CD4-positive, alpha-beta T cell treated with Interleukin-6 at 100 ng/mL for 8 hours (primary cell): ENCODE results near the gene THADA.
"Not testable (repeated sequence)": the region's sequence is repeated elsewhere in the genome, so short reads cannot be mapped to it uniquely, and the experiment has no call there.

Experiments used
- DNase-seq: peaks from one replicate; pipeline ENCODE4 v3.0.0-alpha.2; 2020; ENCODE audit warnings: mixed read lengths, low spot score

The THADA gene

DNA sequence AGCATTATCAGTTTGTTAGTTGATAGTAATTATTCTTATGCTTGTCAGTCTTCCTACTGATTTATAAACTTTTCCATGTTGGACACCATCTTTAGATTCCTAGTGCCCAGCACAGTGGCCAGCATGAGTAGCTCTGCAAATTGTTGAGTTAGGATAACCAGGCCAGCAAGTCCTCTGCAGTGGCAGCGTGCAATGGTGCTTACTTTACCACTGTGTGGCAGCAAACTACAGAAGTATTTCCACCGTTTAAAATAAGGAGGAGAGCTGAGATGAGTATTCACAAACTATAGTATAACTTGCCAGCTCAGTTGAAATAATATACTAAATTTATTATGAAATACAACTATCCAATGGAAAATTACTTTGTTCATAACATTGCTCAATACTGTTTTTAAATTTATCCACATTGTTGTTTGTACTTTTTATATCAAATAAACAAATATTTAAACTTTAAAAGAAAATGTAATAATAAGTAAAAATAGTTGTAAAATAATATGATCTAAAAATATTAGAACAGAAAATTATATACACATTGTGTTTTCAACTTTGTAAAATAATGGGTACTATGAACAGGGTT is 9.3 kb upstream of the THADA start:
- peak; percentile 6 for DNase-seq

DNA sequence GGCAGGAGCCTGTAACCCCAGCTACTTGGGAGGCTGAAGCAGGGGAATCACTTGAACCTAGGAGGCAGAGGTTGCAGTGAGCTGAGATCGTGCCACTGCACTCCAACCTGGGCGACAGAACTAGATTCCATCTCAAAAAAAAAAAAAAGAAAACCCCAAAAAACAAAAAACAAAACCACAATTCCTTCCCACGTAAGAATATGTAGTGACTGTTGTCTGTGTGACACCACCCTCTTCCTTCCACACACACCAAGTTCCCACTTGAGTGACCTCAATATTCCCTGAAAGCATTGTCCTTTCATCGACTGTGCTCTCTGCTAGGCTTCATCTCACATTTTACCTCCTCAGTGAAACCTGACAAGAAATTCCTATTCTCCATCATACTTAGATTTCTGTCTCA is 8.8 kb upstream of the THADA start:
- no peak for DNase-seq

DNA sequence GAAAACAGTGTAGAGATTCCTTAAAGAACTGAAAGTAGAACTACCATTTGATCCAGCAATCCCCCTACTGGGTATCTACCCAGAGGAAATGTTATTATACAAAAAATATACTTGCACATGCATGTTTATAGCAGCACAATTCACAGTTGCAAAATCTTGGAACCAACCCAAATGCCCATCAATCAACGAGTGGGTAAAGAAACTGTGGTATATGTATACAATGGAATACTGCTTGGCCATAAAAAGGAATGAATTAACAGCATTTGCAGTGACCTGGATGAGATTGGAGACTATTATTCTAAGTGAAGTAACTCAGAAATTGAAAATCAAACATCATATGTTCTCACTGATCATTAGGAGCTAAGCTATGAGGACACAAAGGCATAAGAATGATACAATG is 4.8 kb upstream of the THADA start:
- DNase-seq: not testable (repeated sequence)

DNA sequence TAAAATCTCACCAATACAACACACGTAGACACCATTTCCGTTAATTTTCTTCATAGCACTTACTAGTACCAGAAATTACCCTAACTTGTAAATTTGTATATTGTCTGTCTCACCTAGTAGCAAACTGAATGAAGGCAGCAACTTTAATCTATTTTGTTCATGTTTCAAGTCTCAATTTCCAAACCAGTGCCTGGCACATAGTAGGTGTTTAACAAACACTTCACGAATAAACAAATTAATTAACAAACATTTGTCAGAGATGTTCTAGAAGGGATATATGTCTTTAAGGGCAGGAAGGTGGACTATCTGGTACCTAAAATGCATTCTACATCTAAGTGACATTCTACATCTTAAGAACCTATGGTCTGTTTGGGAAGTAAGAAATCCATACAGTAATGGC is 963 bp downstream of the THADA start:
- no peak for DNase-seq

DNA sequence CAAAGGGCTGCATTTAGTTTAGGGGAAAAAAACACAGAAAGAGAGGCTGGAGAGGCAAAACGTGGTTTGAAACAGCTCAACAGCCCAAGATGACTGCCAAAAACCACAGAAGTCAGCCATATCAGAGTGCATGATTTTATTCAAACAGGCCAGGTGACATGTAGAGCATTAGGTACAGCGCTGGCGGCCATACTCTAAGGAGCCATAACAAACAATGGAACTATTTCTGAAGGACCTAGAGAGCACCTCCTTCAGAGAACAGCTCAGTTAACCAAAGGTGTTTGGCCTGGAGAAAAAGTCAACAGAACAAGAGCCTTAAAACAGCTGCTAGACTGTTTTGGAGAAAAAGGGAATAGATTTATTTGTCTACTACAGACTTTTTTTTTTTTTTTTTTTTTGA is 2.6 kb downstream of the THADA start:
- DNase-seq: no peak

DNA sequence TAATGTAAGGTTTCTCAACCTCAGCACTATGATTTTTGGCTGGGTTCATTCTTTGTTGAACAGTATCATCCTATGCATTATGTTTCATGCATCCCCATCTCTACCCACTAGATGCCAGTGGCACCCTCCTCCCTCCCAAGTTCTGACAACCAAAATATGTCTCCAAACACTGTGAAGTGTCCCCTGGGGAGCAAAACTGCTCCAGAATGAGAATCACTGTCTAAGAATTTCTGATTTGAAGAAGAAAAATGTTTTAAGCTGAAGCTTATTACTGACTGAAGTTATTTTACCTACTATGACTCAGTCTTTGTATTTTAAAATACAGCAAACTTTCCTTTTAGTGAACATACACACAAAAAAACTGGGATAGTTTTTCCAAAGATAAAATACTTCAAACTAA is 3.4 kb downstream of the THADA start:
- no peak for DNase-seq

DNA sequence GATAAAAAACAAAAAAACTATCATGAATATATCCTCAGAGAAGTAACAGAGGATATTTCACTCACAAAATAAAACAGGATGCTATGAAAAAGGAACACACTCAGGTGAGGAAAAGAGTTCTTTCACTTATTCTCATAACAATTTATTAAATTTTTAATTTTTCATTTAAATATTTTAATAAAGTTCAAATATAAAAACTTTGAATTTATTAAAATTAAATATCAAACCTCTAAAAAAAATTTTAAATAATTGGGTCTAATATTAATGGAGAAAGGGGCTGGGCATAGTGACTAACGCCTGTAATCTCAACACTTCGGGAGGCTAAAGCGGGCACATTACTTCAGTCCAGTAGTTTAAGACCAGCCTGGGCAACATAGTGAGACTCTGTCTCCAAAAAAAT is 10.1 kb downstream of the THADA start:
- no peak for DNase-seq

DNA sequence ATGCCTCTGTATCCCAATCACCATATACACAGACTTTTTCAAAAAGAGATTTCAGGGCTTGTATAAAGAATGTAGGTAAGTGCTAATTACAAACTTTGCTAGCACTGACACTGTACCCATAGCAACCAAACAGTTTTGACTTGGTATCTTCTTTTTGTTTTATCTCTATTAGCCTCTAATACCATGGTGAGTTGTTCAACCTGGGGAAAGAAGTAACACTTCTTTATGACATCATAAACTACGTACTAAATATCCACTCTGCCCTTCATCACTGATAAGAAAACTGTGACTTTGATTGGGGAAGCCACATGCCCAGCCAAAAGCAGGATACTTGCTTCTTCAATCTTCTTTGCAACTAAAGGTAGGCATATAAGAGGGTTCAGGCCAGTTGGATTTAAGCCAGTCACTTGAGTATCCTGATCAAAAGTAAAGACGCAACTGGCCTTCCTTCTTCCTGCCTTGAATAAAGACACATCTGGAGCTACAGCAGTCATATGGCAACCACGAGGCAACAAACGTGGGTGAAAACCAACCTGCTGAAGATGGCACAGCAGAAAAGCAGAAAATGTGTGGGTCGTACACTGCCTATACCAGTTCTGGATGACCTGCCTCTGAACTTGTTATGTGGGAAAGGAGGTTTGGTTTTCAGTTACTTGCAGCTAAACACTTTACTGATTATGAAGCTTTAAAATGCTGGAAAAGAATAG is 16.4 kb downstream of the THADA start:
- no peak for DNase-seq

DNA sequence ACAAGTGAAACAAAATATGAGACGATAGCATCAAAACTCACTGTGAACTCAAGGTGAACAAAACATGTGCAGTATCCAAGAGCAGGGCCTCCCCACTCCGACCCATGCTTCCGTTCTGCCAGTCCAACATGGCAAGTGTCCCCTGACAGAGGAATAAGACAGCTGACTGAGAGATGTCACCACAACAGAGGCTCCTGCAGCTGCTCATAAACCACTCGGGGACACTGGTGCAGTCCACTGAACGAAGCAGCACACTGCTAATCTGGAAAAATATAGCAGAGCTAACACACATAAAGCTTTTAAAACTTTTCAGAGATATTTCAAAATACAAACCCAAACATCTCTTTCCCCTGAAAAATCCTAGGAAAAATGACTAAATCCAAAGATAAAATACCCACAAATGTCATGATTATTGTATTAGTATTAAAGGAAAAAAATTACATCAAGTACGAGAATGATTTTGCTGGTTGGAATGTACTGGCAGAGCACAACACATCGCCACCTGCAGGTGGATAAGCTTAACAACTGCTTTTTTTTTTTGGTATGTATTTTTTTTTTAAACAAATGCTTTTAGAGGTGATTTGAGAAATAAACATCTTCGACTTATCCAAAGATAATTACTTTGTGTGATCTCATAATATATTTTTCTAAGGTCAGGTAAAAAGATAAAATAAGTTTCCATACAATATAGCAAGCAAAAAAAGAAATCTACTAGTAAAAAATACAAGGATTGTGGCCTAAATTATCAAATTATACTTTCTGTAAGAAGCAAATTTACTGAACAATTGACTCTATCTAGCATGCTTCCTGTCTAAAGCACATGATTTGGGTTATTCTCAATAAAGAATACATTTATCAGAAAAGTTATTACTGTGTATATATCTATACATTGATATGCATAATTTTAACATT is 18.6 kb downstream of the THADA start:
- DNase-seq: peak; percentile 33

DNA sequence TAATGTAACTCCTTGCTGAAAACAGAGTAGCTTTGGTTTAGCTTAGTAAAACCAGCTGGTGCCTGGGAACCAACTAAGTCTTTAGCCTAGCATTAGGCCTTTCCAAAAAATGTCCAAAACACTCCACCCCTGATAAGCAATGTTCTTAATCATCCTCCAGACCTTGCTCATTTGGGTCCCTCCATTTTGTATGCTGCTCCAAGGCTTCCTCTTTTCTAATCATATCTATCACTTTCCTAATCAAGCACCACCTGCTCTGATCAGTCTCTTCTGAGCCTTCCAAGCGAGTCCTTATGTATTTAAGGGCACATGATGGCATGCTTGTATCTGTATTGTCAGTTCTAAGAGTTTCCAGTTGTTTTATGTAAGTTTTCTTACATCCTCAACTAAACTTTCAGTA is 23.6 kb downstream of the THADA start:
- no peak for DNase-seq

DNA sequence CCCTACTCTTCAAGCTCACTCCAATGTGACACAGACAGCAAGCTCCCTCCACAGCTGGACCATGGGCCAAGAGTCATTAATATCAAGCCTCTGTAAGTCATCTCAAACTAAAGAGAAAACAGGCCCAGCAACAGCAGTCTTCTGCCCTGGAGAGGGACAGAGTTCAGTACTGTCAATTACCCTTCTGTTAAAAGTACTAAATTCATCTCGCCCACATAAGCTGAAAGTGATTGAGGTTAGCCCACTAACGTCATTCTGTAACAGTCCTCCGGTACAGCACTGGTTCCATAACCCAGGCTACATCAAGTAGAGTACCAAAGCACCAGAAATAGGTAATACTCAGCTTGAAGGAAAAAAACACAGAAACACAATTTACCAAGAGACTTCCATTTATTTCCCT is 25.9 kb downstream of the THADA start:
- DNase-seq: no peak

DNA sequence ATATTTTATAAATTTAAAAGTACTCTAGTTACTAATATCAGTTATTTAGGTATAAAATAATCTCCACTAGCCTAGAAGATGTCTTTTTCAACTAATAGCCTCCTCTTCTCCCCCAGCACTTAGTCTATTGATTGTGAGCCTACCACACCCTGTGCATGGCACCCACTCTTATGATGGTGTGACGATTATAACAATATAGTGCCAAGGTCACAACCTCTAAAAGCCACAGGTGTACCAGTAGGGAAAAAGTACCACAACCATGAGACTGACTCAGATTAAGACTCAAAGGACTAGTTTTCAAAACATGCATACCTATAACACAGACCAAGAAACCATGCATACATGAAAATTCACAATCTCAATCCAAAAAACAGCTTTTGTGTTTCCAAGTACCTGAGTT is 27.6 kb downstream of the THADA start:
- no peak for DNase-seq

DNA sequence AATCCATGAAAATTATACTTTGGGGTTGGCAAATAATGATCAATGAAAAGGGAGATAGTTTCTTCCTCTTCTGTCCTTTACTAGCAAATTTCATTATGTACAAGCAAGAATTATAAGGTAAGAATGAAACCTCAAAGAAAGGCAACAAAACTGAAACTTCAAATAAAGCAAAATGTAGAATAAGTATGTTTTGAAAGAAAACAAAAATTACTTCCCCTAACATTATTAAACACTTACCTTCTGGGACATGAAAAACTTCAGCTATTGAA is 29.4 kb downstream of the THADA start:
- DNase-seq: no peak

DNA sequence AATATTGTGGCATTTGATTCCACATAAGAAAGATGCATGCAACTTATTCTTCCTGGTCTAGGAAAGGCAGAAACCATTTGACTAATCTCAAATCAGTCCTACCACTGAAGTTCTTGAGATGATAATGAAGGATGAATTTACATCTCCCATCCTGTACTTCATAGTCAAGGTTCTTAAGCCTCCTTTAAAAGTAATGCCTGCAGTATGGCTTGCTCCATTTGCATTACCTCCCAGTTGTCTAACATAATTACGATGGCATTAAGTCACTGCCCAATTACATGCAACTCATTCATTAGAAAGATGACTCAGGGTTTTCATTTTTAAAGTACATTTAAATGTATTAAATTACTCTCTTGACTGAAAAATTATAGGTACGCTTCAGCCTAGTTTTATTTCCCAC is 32.2 kb downstream of the THADA start:
- no peak for DNase-seq

DNA sequence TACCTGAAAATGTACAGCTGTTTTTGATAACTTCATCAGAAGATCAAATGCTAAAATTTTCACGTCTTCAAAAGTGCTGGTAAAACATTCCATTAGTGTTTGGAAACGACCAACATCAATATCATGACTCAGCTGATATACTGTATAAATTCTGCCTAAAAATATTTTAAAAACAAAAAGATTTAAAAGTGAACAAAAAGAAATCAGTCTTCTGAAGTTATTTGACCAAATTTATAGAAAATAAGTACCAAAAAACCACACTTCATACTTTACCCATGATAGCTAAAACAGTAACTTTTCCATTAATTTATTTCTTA is 35.6 kb downstream of the THADA start:
- no peak for DNase-seq

DNA sequence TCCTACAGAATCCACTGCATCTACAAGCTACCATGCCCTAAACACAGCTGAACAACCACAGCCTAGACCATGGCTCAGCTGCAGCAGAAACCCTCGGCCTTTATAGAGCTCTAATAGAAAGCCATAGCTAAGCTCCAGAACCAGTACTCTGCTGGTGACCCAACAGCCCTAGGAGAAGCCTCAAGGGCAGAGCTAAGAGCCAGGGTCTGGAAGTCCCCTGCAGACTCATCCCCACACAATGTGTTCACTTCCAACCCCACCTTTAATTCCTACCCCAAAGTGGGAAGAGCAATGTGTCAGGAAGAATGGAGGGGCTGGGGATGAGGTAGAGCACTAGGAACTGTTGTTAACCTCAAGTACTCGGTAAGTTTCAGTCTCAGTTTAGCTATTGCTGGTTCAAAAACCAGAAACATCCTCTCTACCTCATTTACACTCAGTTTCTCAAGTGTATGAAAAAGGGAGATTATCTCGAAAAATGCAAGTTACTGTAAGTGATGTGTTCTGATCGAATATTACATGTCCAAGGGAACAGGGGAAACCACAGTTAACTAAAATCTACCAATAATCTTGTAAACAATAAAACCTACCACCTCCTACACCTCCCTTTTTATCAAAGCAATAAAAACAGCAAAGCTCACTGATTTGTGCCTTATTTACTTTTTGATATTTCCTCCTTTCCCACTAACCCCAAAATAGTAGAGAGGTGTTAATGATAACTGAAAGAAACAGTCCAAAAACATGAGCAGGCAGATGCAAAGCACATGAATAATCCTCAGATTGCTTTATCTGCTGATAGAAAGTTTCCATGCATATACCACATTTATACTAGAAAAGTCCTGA is 36.2 kb downstream of the THADA start:
- DNase-seq: no peak

DNA sequence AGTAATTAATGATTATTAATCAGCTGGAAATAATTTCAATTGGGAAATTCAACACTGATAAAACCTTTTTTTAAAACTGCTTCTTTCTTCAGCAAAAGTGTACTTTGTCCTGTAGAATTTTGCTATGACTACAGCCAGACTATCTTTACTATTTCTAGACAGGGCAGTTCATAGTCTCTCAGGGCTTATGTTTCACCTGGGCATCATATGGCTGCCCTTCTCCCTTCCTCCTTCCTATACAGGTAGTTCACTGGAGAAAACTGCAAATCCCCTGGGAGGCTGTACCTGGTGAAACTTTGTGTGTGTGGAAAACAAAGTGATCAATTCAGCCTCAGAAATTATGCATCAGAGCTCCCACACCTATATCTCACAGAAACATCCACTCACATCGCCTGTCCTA is 38.6 kb downstream of the THADA start:
- no peak for DNase-seq

DNA sequence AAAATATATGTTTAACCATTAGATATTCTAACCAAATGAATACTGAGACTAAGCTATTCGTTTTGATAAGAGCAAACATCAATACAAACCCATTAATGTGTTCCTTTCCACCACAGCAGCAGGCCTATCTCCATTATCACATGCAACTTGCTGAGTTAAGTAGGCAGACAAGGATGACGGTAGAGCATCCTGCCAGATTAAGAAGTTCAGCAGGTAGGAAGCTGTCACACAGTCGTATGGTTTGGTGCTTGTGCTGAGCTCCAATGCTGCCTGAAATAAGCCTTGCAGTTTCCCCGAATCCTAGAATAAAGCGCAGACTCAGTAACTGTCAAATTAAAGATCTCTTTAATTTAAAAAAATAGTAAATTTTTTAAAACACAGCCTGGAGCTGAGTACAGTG is 39.6 kb downstream of the THADA start:
- DNase-seq: no peak

DNA sequence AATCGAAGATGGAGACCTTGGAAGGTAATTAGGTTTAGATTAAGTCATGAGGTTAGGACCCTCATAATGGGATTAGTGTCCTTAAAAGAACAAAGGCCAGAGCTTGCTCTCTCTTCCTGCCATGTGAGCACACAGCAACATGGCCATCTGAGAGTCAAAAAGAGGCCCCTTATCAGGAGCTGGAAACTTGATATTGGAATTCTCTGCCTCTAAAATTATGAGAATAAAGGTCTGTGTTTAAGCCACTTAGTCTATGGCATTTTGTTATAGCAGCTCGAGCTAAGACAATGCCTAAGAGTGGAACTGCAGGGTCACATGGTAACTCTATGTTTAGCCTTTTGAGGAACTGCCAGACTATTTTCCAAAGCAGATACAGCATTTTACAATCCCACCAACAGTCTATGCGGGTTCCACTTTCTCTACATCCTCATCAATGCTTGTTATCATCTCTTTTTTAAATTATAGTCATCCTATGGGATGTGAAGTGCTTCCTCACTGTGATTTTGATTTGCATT is 42.4 kb downstream of the THADA start:
- DNase-seq: no peak

DNA sequence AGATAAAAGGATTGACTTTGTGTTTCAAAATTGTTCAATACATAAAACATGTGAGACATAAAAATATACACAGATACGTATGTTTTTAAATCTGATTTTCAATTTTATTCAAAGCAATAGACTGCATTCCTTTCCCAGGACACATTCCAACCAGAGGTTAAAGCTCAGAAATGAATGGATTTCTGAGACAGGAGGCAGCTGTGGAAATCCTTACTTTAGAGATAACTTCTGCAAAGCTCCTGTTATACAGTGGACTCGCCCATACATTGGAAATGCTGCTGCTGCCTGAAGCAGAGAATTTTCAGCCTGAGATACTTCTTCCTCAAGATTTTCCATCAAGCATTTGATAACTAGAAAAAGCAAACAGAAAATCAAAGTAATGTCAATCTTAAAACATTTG is 43.8 kb downstream of the THADA start:
- no peak for DNase-seq

DNA sequence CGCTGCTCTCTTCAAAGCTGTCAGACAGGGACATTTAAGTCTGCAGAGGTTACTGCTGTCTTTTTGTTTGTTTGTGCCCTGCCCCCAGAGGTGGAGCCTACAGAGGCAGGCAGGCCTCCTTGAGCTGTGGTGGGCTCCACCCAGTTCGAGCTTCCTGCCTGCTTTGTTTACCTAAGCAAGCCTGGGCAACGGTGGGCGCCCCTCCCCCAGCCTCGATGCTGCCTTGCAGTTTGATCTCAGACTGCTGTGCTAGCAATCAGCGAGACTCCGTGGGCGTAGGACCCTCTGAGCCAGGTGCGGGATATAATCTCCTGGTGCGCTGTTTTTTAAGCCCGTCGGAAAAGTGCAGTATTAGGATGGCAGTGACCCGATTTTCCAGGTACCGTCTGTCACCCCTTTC is 47.5 kb downstream of the THADA start:
- DNase-seq: not testable (repeated sequence)

DNA sequence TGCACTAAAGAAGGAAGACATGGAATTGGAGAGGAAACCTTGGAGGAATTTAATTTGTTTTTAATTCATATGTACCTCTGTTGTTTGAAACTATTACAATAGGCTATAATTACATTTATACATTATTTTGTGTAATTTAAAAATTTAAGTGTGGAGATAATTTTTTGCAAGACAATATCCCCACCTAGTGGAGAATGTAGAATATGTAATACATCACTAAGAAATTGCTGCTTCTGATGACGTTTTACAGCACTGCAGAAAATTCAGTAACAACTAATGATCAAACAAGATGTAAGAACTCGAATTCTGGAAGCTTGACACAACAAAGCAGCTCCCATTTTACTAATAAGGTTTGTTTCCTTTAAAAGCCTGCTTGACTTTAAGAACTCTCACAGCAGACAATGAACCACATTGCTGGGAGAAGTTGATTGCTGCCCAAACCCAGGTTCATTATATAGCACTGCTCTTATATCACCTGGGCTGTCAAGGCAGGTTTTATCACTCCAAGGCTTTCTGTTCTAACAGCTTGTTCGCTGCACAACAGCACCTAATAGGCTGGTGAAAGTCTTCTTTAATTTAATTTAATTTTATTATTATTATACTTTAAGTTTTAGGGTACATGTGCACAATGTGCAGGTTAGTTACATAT is 53.4 kb downstream of the THADA start:
- DNase-seq: peak; percentile 33
